HFFc6 (cell line): ENCODE results near the gene HIVEP2. TPM values are rescaled to one million over a fixed set of nuclear protein-coding genes. Genes with fewer than 3 reads are reported as not detected.

Source experiments
- DNase-seq: peaks from one replicate; pipeline ENCODE4 v3.0.0-alpha.2; 2018
- H3K27ac Mint-ChIP-seq: 2 replicates; pipeline ENCODE4 v1.8.0; 2020; ENCODE audit warnings: mild to moderate bottlenecking, mixed read lengths
- H3K27me3 Mint-ChIP-seq: 2 replicates; pipeline ENCODE4 v1.8.0; 2021; ENCODE audit warnings: mild to moderate bottlenecking, moderate library complexity, mixed read lengths; ENCODE audit not compliant: insufficient read depth
- H3K36me3 Mint-ChIP-seq: 2 replicates; pipeline ENCODE4 v1.8.0; 2021; ENCODE audit warnings: low read depth, mixed read lengths
- H3K4me1 Mint-ChIP-seq: 2 replicates; pipeline ENCODE4 v1.8.0; 2020; ENCODE audit warnings: low read depth, mixed read lengths
- H3K4me3 Mint-ChIP-seq: 2 replicates; pipeline ENCODE4 v1.8.0; 2020; ENCODE audit warnings: mild to moderate bottlenecking, moderate library complexity, mixed read lengths
- H3K9me3 Mint-ChIP-seq: 2 replicates; pipeline ENCODE4 v1.8.0; 2020; ENCODE audit warnings: mild to moderate bottlenecking, mixed read lengths
- CTCF ChIP-seq: fragments of 200-600 bp; sonication (generic); IDR thresholded peaks from 2 replicates; pipeline ENCODE4 v1.5.0; 2021; ENCODE audit warnings: antibody characterized with exemption, mild to moderate bottlenecking
- total RNA-seq, 6 experiments: library from RNA; stranded (reverse); fragmentation: NEBNext Ultra II Directional; extraction: Animal tissue kit (Norgen Biotek cat#: 25700); gene quantifications; 2 replicates in 1 of 6; 3 replicates in 5 of 6; pipeline ENCODE4 v1.2.3, GENCODE V29; 2021

The HIVEP2 gene
- total RNA-seq, 6 experiments from 2014 or later: 14.0 to 19.5 (median 17.1) TPM

DNA sequence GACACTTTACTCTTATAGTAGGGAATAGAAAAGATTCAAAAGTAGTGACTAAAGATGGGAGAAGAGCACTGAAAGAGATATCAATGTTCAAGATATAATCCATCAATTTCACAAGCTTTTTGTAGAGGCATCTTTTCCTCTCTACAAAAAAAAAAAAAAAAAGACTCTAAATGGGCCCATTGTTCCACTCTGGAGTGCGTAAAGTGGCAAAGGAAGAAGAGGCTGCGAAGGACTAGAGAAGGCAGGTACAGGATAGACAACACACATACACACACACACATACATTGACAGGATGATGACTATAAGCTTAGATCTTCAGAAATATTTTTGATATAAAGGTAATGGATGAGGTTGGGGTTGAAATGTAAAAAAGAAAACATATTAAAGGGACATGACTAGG, 157.6 kb downstream of the HIVEP2 start:
- Mint-ChIP-seq H3K27me3 (no peaks in the 10 kb centered on the region), H3K4me3 (no peak overlapping the region), H3K4me1 (peaks cover 48% of the 10 kb centered on the region), H3K27ac (peak overlapping the region; percentile 14; the same call in 1 of the 2 replicates), H3K36me3 (peaks cover 10% of the 10 kb centered on the region), H3K9me3 (no peaks in the 10 kb centered on the region)
- DNase-seq: no peak
- TF ChIP-seq CTCF: no peak

GRCh38 chr6:142786476-142786875, 158.5 kb downstream of the HIVEP2 start:
- no peak overlapping the region for H3K4me3 Mint-ChIP-seq
- H3K27me3 Mint-ChIP-seq: no peaks in the 10 kb centered on the region
- no peak for TF ChIP-seq CTCF
- DNase-seq: peak; percentile 58
- peak overlapping the region; percentile 30 for H3K27ac Mint-ChIP-seq
- H3K4me1 Mint-ChIP-seq: peaks cover 53% of the 10 kb centered on the region
- no peaks in the 10 kb centered on the region for H3K9me3 Mint-ChIP-seq
- H3K36me3 Mint-ChIP-seq: peaks cover 12% of the 10 kb centered on the region

GRCh38 chr6:142784344-142784743, 160.6 kb downstream of the HIVEP2 start:
- no peak for TF ChIP-seq CTCF
- peaks cover 16% of the 10 kb centered on the region for H3K36me3 Mint-ChIP-seq
- no peak for DNase-seq
- no peaks in the 10 kb centered on the region for H3K27me3 Mint-ChIP-seq
- no peaks in the 10 kb centered on the region for H3K9me3 Mint-ChIP-seq
- no peak overlapping the region for H3K4me3 Mint-ChIP-seq
- peaks cover 59% of the 10 kb centered on the region for H3K4me1 Mint-ChIP-seq
- H3K27ac Mint-ChIP-seq: no peak overlapping the region

DNA sequence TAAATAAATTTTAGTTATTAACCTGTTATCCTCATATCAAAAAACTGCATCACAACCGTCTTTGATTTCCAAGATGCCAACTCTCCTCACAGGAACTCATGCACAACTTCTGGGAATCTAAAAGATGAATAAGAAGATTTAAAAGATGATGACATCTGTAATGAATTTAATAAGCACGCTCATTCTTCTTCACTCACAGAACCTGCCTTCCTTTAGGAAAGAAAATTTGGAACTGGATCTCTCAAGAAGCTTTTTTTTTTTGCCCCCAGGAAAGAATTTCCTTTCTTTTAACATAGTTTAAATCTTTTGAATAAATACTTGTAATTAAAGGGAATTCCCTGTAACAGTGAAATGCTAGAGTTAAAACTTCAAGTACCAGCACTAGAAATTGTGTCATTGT, 161.5 kb downstream of the HIVEP2 start:
- Mint-ChIP-seq H3K27me3 (no peaks in the 10 kb centered on the region), H3K9me3 (no peaks in the 10 kb centered on the region), H3K27ac (no peak overlapping the region; the same call in 1 of the 2 replicates), H3K36me3 (peaks cover 13% of the 10 kb centered on the region), H3K4me3 (no peak overlapping the region), H3K4me1 (peaks cover 54% of the 10 kb centered on the region)
- no peak for TF ChIP-seq CTCF
- DNase-seq: no peak

- DNase-seq: no peak
- H3K27me3 Mint-ChIP-seq: no peaks in the 10 kb centered on the region
- no peak for TF ChIP-seq CTCF
- no peaks in the 10 kb centered on the region for H3K9me3 Mint-ChIP-seq
- H3K4me1 Mint-ChIP-seq: peaks cover 37% of the 10 kb centered on the region
- H3K36me3 Mint-ChIP-seq: peaks cover 13% of the 10 kb centered on the region; the same call in 1 of the 2 replicates
- no peak overlapping the region; the same call in 1 of the 2 replicates for H3K27ac Mint-ChIP-seq
- H3K4me3 Mint-ChIP-seq: no peak overlapping the region
Observed at GRCh38 chr6:142781129-142781528, 163.8 kb downstream of the HIVEP2 start.
